ENCODE results near the gene SENP5.

- TF ChIP-seq CTCF (IDR thresholded peaks at IDR 0.05; ENCODE audit: low read length) (no peak), EZH2 (optimal IDR thresholded peaks at IDR 0.05; ENCODE audit: low read depth, low read length) (no peak)
Observed at GRCh38 chr3:196903740-196904139, 36.0 kb downstream of the SENP5 start.

Measured in MM.1S (cell line).